GM23338 (cell line): Measurements from ENCODE around the gene GPR152.

Experiments
- CREB1 ChIP-seq: fragments of 250-450 bp; sonication (Bioruptor Pico); IDR thresholded peaks from 2 replicates; pipeline ENCODE4 v1.5.0; 2020; ENCODE audit warnings: low read depth, mild to moderate bottlenecking, moderate library complexity
- EZH2 ChIP-seq: fragments of 200-600 bp; sonication (generic); IDR thresholded peaks from one replicate; pipeline ENCODE4 v1.8.0; 2017; ENCODE audit warnings: antibody characterized with exemption, mild to moderate bottlenecking, low read depth; ENCODE audit not compliant: unreplicated experiment
- EZH2phosphoT487 ChIP-seq: fragments of 200-600 bp; sonication (generic); IDR thresholded peaks from one replicate; pipeline ENCODE4 v1.8.1; 2018; ENCODE audit warnings: antibody characterized with exemption; ENCODE audit not compliant: unreplicated experiment
- JUNB ChIP-seq: IDR thresholded peaks from one replicate; pipeline ENCODE4 v1.6.1; 2016; ENCODE audit warnings: antibody characterized with exemption; ENCODE audit not compliant: unreplicated experiment
- NANOG ChIP-seq: IDR thresholded peaks from 2 replicates; pipeline ENCODE4 v1.6.1; 2016; ENCODE audit warnings: antibody characterized with exemption, borderline replicate concordance
- POLR2AphosphoS5 ChIP-seq: IDR thresholded peaks from 2 replicates; pipeline ENCODE4 v1.6.1; 2016; ENCODE audit warnings: antibody characterized with exemption, low read depth
- ZNF331 ChIP-seq: fragments of 250-450 bp; sonication (Bioruptor Pico); IDR thresholded peaks from 2 replicates; pipeline ENCODE4 v1.5.0; 2020; ENCODE audit warnings: low read depth, mild to moderate bottlenecking, moderate library complexity
- TF ChIP-seq, protein P1 (sequence below), 2 experiments: fragments of 200-600 bp in 1 of 2; sonication (generic) in 1 of 2; conservative IDR thresholded peaks; 2 replicates each; pipeline versions ENCODE4 v1.5.1 to v1.6.1; 2016 to 2017; ENCODE audit warnings: antibody characterized with exemption in 2 of 2, low read depth in 2 of 2, mild to moderate bottlenecking in 2 of 2, moderate library complexity in 1 of 2
- TF ChIP-seq, protein P2 (sequence below): IDR thresholded peaks from one replicate; pipeline ENCODE4 v1.6.1; 2018; ENCODE audit warnings: antibody characterized with exemption; ENCODE audit not compliant: unreplicated experiment
- TF ChIP-seq, protein P3 (sequence below): IDR thresholded peaks from 2 replicates; pipeline ENCODE4 v1.6.1; 2016; ENCODE audit warnings: antibody characterized with exemption

DNA sequence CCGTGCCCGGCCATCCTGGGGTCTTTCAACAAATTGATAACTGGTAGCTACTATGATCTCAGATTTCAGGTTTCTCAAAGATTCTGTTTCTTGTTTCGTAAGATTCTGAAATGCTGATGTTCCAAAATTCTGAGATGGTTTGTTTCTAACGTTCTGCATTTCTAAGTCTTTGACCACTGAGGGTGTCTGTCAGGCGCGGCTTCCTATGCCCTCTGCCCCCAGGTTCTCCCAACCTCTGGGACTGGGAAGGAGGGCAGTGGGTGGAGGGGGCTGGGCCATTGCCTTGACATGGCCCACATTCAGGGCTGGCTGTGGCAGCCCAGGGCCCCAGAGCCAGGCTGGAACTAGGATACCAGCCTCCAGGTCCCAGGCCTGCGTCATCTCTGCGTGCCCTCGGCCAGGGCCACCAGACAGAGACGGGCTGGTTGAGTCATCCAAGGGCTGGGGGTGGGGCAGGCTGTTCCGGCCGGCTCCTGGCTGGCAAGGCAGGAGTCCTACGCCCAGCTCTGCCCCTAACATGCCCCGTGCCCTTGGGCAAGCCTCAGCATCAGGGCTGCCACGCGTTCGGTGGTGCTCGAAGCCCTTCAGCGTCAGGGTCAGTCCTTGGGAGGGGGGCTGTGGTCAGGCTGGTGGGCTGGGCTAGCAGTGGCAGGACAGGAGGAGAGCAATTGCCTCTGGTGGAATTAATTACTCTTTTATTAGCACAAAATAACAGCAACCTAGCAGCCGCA, 11.3 kb upstream of the GPR152 start:
- TF ChIP-seq POLR2AphosphoS5 (no peak), JUNB (no peak), ZNF331 (no peak), EZH2 (no peak), CREB1 (CRISPR knock-in tag) (no peak), NANOG (no peak), EZH2phosphoT487 (no peak)
- TF ChIP-seq, protein P1, sequence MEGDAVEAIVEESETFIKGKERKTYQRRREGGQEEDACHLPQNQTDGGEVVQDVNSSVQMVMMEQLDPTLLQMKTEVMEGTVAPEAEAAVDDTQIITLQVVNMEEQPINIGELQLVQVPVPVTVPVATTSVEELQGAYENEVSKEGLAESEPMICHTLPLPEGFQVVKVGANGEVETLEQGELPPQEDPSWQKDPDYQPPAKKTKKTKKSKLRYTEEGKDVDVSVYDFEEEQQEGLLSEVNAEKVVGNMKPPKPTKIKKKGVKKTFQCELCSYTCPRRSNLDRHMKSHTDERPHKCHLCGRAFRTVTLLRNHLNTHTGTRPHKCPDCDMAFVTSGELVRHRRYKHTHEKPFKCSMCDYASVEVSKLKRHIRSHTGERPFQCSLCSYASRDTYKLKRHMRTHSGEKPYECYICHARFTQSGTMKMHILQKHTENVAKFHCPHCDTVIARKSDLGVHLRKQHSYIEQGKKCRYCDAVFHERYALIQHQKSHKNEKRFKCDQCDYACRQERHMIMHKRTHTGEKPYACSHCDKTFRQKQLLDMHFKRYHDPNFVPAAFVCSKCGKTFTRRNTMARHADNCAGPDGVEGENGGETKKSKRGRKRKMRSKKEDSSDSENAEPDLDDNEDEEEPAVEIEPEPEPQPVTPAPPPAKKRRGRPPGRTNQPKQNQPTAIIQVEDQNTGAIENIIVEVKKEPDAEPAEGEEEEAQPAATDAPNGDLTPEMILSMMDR (conservative IDR thresholded peaks at IDR 0.05; ENCODE audit: low read depth in 2 of 2) = no peak
- TF ChIP-seq, protein P2, sequence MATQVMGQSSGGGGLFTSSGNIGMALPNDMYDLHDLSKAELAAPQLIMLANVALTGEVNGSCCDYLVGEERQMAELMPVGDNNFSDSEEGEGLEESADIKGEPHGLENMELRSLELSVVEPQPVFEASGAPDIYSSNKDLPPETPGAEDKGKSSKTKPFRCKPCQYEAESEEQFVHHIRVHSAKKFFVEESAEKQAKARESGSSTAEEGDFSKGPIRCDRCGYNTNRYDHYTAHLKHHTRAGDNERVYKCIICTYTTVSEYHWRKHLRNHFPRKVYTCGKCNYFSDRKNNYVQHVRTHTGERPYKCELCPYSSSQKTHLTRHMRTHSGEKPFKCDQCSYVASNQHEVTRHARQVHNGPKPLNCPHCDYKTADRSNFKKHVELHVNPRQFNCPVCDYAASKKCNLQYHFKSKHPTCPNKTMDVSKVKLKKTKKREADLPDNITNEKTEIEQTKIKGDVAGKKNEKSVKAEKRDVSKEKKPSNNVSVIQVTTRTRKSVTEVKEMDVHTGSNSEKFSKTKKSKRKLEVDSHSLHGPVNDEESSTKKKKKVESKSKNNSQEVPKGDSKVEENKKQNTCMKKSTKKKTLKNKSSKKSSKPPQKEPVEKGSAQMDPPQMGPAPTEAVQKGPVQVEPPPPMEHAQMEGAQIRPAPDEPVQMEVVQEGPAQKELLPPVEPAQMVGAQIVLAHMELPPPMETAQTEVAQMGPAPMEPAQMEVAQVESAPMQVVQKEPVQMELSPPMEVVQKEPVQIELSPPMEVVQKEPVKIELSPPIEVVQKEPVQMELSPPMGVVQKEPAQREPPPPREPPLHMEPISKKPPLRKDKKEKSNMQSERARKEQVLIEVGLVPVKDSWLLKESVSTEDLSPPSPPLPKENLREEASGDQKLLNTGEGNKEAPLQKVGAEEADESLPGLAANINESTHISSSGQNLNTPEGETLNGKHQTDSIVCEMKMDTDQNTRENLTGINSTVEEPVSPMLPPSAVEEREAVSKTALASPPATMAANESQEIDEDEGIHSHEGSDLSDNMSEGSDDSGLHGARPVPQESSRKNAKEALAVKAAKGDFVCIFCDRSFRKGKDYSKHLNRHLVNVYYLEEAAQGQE = no peak
- TF ChIP-seq, protein P3, sequence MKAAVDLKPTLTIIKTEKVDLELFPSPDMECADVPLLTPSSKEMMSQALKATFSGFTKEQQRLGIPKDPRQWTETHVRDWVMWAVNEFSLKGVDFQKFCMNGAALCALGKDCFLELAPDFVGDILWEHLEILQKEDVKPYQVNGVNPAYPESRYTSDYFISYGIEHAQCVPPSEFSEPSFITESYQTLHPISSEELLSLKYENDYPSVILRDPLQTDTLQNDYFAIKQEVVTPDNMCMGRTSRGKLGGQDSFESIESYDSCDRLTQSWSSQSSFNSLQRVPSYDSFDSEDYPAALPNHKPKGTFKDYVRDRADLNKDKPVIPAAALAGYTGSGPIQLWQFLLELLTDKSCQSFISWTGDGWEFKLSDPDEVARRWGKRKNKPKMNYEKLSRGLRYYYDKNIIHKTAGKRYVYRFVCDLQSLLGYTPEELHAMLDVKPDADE = no peak
